Thyroid gland (tissue), 4 donors: ENCODE data around the gene RAB1B.

Source experiments
- POLR2A ChIP-seq, 2 donors: fragments of 450-650 bp; IDR thresholded peaks; one replicate each; pipeline ENCODE4 v1.6.1; 2017; ENCODE audit warnings: antibody characterized with exemption in 2 of 2, mild to moderate bottlenecking in 2 of 2, moderate library complexity in 1 of 2
- TF ChIP-seq, protein P1 (sequence below), 6 experiments: fragments of 200-600 bp in 3 of 6; fragments of 450-650 bp in 3 of 6; sonication (generic) in 3 of 6; IDR thresholded peaks; one replicate each; pipeline ENCODE4 v1.5.1; 2016 to 2019; ENCODE audit warnings: antibody characterized with exemption in 6 of 6, mild to moderate bottlenecking in 2 of 6, inconsistent platforms in 1 of 6, moderate library complexity in 1 of 6

DNA sequence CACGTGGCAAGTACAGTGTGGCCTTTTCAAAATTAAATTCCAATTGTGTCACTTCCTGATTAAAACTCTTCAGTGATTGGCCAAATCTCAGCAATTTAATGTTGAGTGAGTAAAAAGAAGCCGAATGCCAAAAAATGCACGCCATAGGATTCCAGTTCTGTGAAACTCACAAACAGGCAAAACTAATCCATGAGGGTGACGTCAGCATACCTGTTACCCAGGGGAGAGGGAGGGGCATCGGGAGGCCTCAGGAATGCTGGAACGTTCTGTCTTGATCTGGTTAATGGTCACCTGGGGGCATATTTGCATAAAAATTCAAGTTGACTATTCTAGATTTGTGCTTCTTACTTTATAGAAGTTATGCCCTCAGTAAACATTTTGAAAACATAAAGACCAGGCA is 39.9 kb upstream of the RAB1B start:
- TF ChIP-seq, protein P1, sequence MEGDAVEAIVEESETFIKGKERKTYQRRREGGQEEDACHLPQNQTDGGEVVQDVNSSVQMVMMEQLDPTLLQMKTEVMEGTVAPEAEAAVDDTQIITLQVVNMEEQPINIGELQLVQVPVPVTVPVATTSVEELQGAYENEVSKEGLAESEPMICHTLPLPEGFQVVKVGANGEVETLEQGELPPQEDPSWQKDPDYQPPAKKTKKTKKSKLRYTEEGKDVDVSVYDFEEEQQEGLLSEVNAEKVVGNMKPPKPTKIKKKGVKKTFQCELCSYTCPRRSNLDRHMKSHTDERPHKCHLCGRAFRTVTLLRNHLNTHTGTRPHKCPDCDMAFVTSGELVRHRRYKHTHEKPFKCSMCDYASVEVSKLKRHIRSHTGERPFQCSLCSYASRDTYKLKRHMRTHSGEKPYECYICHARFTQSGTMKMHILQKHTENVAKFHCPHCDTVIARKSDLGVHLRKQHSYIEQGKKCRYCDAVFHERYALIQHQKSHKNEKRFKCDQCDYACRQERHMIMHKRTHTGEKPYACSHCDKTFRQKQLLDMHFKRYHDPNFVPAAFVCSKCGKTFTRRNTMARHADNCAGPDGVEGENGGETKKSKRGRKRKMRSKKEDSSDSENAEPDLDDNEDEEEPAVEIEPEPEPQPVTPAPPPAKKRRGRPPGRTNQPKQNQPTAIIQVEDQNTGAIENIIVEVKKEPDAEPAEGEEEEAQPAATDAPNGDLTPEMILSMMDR (IDR thresholded peaks at IDR 0.05) = no peak
- TF ChIP-seq POLR2A (IDR thresholded peaks at IDR 0.05) = no peak
